ENCODE data around the gene RRP8.

DNA sequence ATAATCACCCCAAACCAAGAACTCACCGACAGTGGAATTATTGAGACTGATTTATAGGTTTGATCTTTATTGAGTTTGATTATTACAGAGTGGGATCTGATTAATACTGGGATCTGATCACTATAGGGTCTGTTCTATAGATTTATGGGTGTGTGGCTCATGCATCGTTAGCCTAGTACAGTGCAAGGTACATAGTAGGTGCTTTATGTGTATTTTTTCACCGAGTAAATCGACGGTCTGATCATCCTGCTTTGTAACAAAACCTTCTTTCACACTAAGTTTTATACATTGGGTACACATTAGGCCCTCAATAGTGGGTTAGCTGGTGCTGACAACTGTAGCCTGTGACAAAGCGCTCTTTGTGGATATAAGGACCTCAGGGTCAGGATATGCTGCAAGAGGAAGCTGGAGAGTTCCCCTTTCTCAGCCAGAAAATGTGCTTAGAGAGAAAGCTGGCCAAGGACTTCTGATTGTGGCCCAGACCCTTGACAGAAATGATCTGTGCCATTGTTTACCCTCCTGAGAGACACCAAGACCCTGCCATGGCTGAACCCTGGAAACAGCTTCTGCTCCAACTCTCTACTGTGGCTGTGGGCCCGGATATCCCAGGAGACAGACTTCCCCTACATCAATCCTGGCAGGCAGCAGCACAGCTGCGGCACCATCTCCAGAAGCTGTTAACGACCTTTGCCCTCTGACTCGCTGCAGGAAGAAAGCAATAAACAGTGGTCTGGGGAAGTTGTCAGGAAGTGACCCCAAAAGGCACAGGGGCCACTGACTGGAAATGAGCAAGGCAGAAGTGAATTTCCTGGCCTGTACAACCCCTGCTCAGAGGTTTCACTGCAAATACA, 31.9 kb upstream of the RRP8 start:
- TF ChIP-seq POLR2A (IDR thresholded peaks at IDR 0.05; ENCODE audit: borderline replicate concordance, extremely low read depth, insufficient read depth, insufficient read length) (no peak), EZH2phosphoT487 (IDR thresholded peaks at IDR 0.05; ENCODE audit: borderline replicate concordance) (no peak), EZH2 (IDR thresholded peaks at IDR 0.05) (no peak), CBX3 (IDR thresholded peaks at IDR 0.05; ENCODE audit: low read depth) (no peak), RAD21 (IDR thresholded peaks at IDR 0.05; ENCODE audit: low read depth) (no peak), ZBTB33 (IDR thresholded peaks at IDR 0.05; ENCODE audit: extremely low read depth, insufficient replicate concordance, low read length) (no peak), POLR2AphosphoS5 (IDR thresholded peaks at IDR 0.05; ENCODE audit: low read depth, low read length) (no peak), TCF7L2 (IDR thresholded peaks at IDR 0.05; ENCODE audit: borderline replicate concordance, extremely low read depth, insufficient read depth, insufficient read length) (no peak)
- TF ChIP-seq, protein P1, sequence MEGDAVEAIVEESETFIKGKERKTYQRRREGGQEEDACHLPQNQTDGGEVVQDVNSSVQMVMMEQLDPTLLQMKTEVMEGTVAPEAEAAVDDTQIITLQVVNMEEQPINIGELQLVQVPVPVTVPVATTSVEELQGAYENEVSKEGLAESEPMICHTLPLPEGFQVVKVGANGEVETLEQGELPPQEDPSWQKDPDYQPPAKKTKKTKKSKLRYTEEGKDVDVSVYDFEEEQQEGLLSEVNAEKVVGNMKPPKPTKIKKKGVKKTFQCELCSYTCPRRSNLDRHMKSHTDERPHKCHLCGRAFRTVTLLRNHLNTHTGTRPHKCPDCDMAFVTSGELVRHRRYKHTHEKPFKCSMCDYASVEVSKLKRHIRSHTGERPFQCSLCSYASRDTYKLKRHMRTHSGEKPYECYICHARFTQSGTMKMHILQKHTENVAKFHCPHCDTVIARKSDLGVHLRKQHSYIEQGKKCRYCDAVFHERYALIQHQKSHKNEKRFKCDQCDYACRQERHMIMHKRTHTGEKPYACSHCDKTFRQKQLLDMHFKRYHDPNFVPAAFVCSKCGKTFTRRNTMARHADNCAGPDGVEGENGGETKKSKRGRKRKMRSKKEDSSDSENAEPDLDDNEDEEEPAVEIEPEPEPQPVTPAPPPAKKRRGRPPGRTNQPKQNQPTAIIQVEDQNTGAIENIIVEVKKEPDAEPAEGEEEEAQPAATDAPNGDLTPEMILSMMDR (IDR thresholded peaks at IDR 0.05 in 2 of 3, conservative IDR thresholded peaks at IDR 0.05 in 1 of 3; ENCODE audit: borderline replicate concordance in 1 of 3, insufficient read depth in 1 of 3, low read depth in 2 of 3, low read length in 2 of 3): no peak

Measured in HCT116 (cell line).